ENCODE measurements around the gene CENPB. TPM values are rescaled to one million over a fixed set of nuclear protein-coding genes. Genes with fewer than 3 reads are reported as not detected.

Gene CENPB
- total and polyA plus RNA-seq, 5 donors, result 63.9 to 92.7 (median 71.5) TPM

- H3K27me3 ChIP-seq (ENCODE audit: control insufficient read depth, insufficient read depth), result no peaks in the 10 kb centered on the region
- ATAC-seq (no peak), DNase-seq (peak in 2 of 3 donors; percentile 12 to 30)
- H3K9me3 ChIP-seq (ENCODE audit: control insufficient read depth, low read length), result no peaks in the 10 kb centered on the region
- H3K27ac ChIP-seq (ENCODE audit: low read length), result no peak overlapping the region
- peak overlapping the region; percentile 87 for H3K4me3 ChIP-seq (ENCODE audit: low read length)
- peaks cover 11% of the 10 kb centered on the region for H3K4me1 ChIP-seq (ENCODE audit: control insufficient read depth, insufficient read depth, low read length)
- intact Hi-C loops (cut with DNase I), result loop anchor here in 2 of 4 donors (5.0 kb wide), 1 partner anchor 35 kb away; the partner anchor contains the start of gene AP5S1 (in 2 of the 2)
- WGBS, result 81% methylated on average over 5 of the region's 5 CpGs
Observed at GRCh38 chr20:3787324-3788014, 929 bp upstream of the CENPB start.

DNA sequence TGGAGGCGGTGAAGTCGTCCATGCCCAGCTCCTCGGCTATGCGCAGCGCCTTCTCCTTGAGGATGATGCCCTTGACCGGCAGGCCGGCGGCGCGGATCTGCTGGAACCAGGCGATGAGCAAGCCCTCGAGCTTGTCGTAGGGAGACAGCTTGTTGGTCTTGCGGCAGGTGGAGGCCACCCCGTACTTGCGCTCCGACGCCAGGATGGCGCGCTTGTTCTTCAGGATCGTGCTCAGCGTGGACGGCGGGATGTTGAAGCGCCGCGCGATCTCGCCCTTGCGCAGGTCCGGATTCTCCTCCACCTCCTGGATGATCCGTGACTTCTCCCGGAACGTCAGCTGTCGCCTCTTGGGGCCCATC, 435 bp downstream of the CENPB start:
- ATAC-seq (peak; percentile 4 to 9), DNase-seq (peak; percentile 52 to 85 (median 85))
- intact Hi-C loops (cut with DNase I), result loop anchor here in 2 of 4 donors (5.0 kb wide), 1 partner anchor 36 kb away; the partner anchor contains the start of gene AP5S1 (in 2 of the 2)
- H3K27ac ChIP-seq (ENCODE audit: low read length), result peak overlapping the region; percentile 65
- peaks cover 11% of the 10 kb centered on the region for H3K4me1 ChIP-seq (ENCODE audit: control insufficient read depth, insufficient read depth, low read length)
- H3K9me3 ChIP-seq (ENCODE audit: control insufficient read depth, low read length), result no peaks in the 10 kb centered on the region
- peak overlapping the region; percentile 87 for H3K4me3 ChIP-seq (ENCODE audit: low read length)
- no peaks in the 10 kb centered on the region for H3K27me3 ChIP-seq (ENCODE audit: control insufficient read depth, insufficient read depth)
- WGBS, result under 1% methylated on average over 35 of the region's 35 CpGs

GRCh38 chr20:3785240-3786125, 1.1 kb downstream of the CENPB start:
- H3K4me1 ChIP-seq (ENCODE audit: control insufficient read depth, insufficient read depth, low read length), result peaks cover 11% of the 10 kb centered on the region
- peak; percentile 1 to 9 for ATAC-seq
- peak; percentile 46 to 78 (median 77) for DNase-seq

GRCh38 chr20:3784863-3785239, 1.7 kb downstream of the CENPB start:
- no peaks in the 10 kb centered on the region for H3K9me3 ChIP-seq (ENCODE audit: control insufficient read depth, low read length)
- intact Hi-C loops (cut with DNase I), result loop anchor here in 3 of 4 donors (2.0 to 5.0 kb wide), 2 partner anchors 36 to 37 kb away; partner anchors contain the start of gene AP5S1 (in 3 of the 3)
- 66% methylated on average over 6 of the region's 6 CpGs for WGBS
- DNase-seq (no peak), ATAC-seq (no peak)
- no peaks in the 10 kb centered on the region for H3K27me3 ChIP-seq (ENCODE audit: control insufficient read depth, insufficient read depth)
- peaks cover 11% of the 10 kb centered on the region for H3K4me1 ChIP-seq (ENCODE audit: control insufficient read depth, insufficient read depth, low read length)
- H3K27ac ChIP-seq (ENCODE audit: low read length), result no peak overlapping the region
- H3K4me3 ChIP-seq (ENCODE audit: low read length), result no peak overlapping the region

More at GRCh38 chr20:3785240-3786125, 1.1 kb downstream of the CENPB start:
- H3K27me3 ChIP-seq (ENCODE audit: control insufficient read depth, insufficient read depth), result no peaks in the 10 kb centered on the region
- intact Hi-C loops (cut with DNase I), result loop anchor here in 3 of 4 donors (2.0 to 5.0 kb wide), 2 partner anchors 35 to 37 kb away; partner anchors contain the start of gene AP5S1 (in 3 of the 3)
- H3K4me3 ChIP-seq (ENCODE audit: low read length), result peak overlapping the region; percentile 87
- peak overlapping the region; percentile 65 for H3K27ac ChIP-seq (ENCODE audit: low read length)
- no peaks in the 10 kb centered on the region for H3K9me3 ChIP-seq (ENCODE audit: control insufficient read depth, low read length)
- WGBS, result 21% methylated on average over 79 of the region's 79 CpGs

GRCh38 chr20:3784216-3784853, 2.2 kb downstream of the CENPB start:
- no peaks in the 10 kb centered on the region for H3K27me3 ChIP-seq (ENCODE audit: control insufficient read depth, insufficient read depth)
- no peak overlapping the region for H3K4me3 ChIP-seq (ENCODE audit: low read length)
- intact Hi-C loops (cut with DNase I), result loop anchor here in 1 of 4 donors (2.0 kb wide), 1 partner anchor 36 kb away; the partner anchor contains the start of gene AP5S1
- ATAC-seq (no peak), DNase-seq (peak; percentile 25 to 66 (median 50))
- H3K9me3 ChIP-seq (ENCODE audit: control insufficient read depth, low read length), result no peaks in the 10 kb centered on the region
- WGBS, result 73% methylated on average over 17 of the region's 17 CpGs
- peaks cover 11% of the 10 kb centered on the region for H3K4me1 ChIP-seq (ENCODE audit: control insufficient read depth, insufficient read depth, low read length)
- no peak overlapping the region for H3K27ac ChIP-seq (ENCODE audit: low read length)

- ATAC-seq (no peak), DNase-seq (peak in 2 of 3 donors; percentile 9 to 40)
- Histone ChIP-seq H3K27me3 (ENCODE audit: control insufficient read depth, insufficient read depth) (no peaks in the 10 kb centered on the region), H3K9me3 (ENCODE audit: control insufficient read depth, low read length) (no peaks in the 10 kb centered on the region), H3K4me3 (ENCODE audit: low read length) (no peak overlapping the region), H3K27ac (ENCODE audit: low read length) (no peak overlapping the region), H3K4me1 (ENCODE audit: control insufficient read depth, insufficient read depth, low read length) (peaks cover 11% of the 10 kb centered on the region)
- intact Hi-C loops (cut with DNase I), result loop anchor here in 1 of 4 donors (2.0 kb wide), 1 partner anchor 37 kb away; the partner anchor contains the start of gene AP5S1
- 64% methylated on average over 10 of the region's 10 CpGs for WGBS
Observed at GRCh38 chr20:3783511-3784195, 2.9 kb downstream of the CENPB start.

DNA sequence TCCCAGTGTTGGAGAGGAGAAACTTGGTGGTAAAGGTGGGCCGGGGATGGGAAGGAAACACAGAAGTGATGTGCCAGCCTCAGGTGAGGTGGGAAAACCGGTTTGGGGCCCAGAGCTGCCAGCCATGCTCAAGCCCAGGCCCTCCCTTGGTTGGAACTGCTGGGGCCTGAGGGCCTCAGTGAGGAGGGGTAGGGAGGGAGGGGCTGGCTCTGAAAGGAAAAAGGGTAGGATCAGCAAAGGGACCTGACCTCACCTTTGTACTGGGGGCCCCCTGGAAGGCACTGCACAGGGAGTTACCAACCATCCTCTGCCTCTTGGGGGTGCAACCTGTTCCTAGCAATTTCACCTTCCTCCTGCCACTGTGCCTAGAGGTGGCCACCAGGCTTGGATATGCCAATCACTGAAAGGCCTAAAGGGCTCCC, 3.5 kb downstream of the CENPB start:
- Histone ChIP-seq H3K27me3 (ENCODE audit: control insufficient read depth, insufficient read depth) (no peaks in the 10 kb centered on the region), H3K9me3 (ENCODE audit: control insufficient read depth, low read length) (no peaks in the 10 kb centered on the region), H3K4me3 (ENCODE audit: low read length) (no peak overlapping the region), H3K4me1 (ENCODE audit: control insufficient read depth, insufficient read depth, low read length) (peaks cover 11% of the 10 kb centered on the region), H3K27ac (ENCODE audit: low read length) (no peak overlapping the region)
- ATAC-seq (no peak), DNase-seq (peak in 2 of 3 donors; percentile 8 to 18)
- intact Hi-C loops (cut with DNase I), result no loop called here
- WGBS, result 69% methylated on average over 2 of the region's 2 CpGs

DNA sequence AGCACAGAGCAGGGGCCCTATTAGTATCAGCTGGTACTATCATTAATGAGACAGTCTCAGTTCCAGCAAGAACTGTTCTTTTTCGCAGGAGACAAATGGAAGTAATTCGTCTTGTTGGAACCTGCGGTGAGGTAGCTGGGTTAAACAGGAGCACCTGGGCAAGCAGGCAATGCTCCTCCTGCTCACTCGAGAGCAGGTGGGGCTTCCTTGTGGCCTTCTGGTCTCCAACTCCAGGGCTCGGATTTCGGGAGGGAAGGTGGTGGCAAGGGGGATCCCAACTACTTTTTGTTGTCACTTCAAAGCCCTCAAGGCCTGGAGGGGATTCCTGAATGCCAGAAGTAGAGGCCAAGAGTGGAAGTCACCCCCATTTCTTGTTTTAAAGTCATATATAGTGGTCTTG, 3.9 kb downstream of the CENPB start:
- 86% methylated on average over 6 of the region's 6 CpGs for WGBS
- Histone ChIP-seq H3K4me3 (ENCODE audit: low read length) (no peak overlapping the region), H3K27me3 (ENCODE audit: control insufficient read depth, insufficient read depth) (no peaks in the 10 kb centered on the region), H3K4me1 (ENCODE audit: control insufficient read depth, insufficient read depth, low read length) (peaks cover 11% of the 10 kb centered on the region), H3K27ac (ENCODE audit: low read length) (no peak overlapping the region), H3K9me3 (ENCODE audit: control insufficient read depth, low read length) (no peaks in the 10 kb centered on the region)
- ATAC-seq (no peak), DNase-seq (no peak)
- intact Hi-C loops (cut with DNase I), result no loop called here

- H3K4me3 ChIP-seq (ENCODE audit: low read length), result peak within 1 kb of the TSS; percentile 20
- WGBS, result 15% methylated on average over 28 of the region's 28 CpGs
- peaks cover 11% of the 10 kb centered on the region for H3K4me1 ChIP-seq (ENCODE audit: control insufficient read depth, insufficient read depth, low read length)
- intact Hi-C loops (cut with DNase I), result no loop called here
- ATAC-seq (peak; percentile 76 to 81), DNase-seq (peak; percentile 75 to 88 (median 79))
- no peak within 1 kb of the TSS for H3K27ac ChIP-seq (ENCODE audit: low read length)
- no peaks in the 10 kb centered on the region for H3K9me3 ChIP-seq (ENCODE audit: control insufficient read depth, low read length)
- H3K27me3 ChIP-seq (ENCODE audit: control insufficient read depth, insufficient read depth), result no peaks in the 10 kb centered on the region
Observed at GRCh38 chr20:3781153-3781910, 5.2 kb downstream of the CENPB start, which contains the start of gene SPEF1. Gene SPEF1 (minus strand): TSS chr20:3781448. CDS start chr20:3781287, 161 bp downstream.
